HepG2 (cell line): Measurements from ENCODE around the gene VTN. TPM values are rescaled to one million over a fixed set of nuclear protein-coding genes. Genes with fewer than 3 reads are reported as not detected.

ENCODE experiments used
- ARNT2 ChIP-seq: sonication (generic); formaldehyde crosslinking; IDR thresholded peaks from 2 replicates; pipeline ENCODE4 v1.8.0; 2022; ENCODE audit warnings: mild to moderate bottlenecking, low read depth, missing genetic modification reagents, moderate library complexity
- ARNTL ChIP-seq: sonication (generic); formaldehyde crosslinking; IDR thresholded peaks from 2 replicates; pipeline ENCODE4 v1.4.0; 2020; ENCODE audit warnings: mild to moderate bottlenecking, missing genetic modification reagents
- FOSL2 ChIP-seq: sonication (generic); formaldehyde crosslinking; IDR thresholded peaks from 2 replicates; pipeline ENCODE4 v1.4.0; 2020; ENCODE audit warnings: missing genetic modification reagents
- JUND ChIP-seq: sonication (generic); formaldehyde crosslinking; IDR thresholded peaks from 2 replicates; pipeline ENCODE4 v1.8.0; 2022; ENCODE audit warnings: mild to moderate bottlenecking, missing genetic modification reagents
- MIER2 ChIP-seq: IDR thresholded peaks from 2 replicates; pipeline ENCODE4 v1.6.1; 2016; ENCODE audit warnings: missing biosample characterization, missing genetic modification reagents
- MTA1 ChIP-seq: sonication (generic); formaldehyde crosslinking; IDR thresholded peaks from 2 replicates; pipeline ENCODE4 v1.4.0; 2020; ENCODE audit warnings: missing genetic modification reagents, mild to moderate bottlenecking, borderline replicate concordance
- NR2F1 ChIP-seq, 2 experiments: fragments of 450-650 bp in 1 of 2; formaldehyde crosslinking in 1 of 2; IDR thresholded peaks; 2 replicates each; pipeline versions ENCODE4 v1.5.0 to v1.6.1; 2016 to 2020; ENCODE audit warnings: mild to moderate bottlenecking in 1 of 2, missing compliant biosample characterization in 1 of 2, missing genetic modification reagents in 1 of 2, moderate library complexity in 1 of 2
- POLR2AphosphoS2 ChIP-seq: IDR thresholded peaks from 2 replicates; pipeline ENCODE4 v1.6.1; 2011; ENCODE audit warnings: low read depth, low read length, improper control_type of control experiment
- SMC3 ChIP-seq: IDR thresholded peaks from 2 replicates; pipeline ENCODE4 v1.6.1; 2011; ENCODE audit warnings: low read length, improper control_type of control experiment
- SRSF9 ChIP-seq: fragments of 200-400 bp; formaldehyde crosslinking; IDR thresholded peaks from 2 replicates; pipeline ENCODE4 v1.6.1; 2018; ENCODE audit warnings: borderline replicate concordance, mild to moderate bottlenecking, low read depth, low read length; ENCODE audit not compliant: insufficient read depth, poor library complexity, severe bottlenecking
- TGIF2 ChIP-seq: IDR thresholded peaks from 2 replicates; pipeline ENCODE4 v1.6.1; 2016; ENCODE audit warnings: control low read depth, missing compliant biosample characterization
- TOPORS ChIP-seq: sonication (generic); formaldehyde crosslinking; IDR thresholded peaks from 2 replicates; pipeline ENCODE4 v1.8.0; 2023; ENCODE audit warnings: mild to moderate bottlenecking, missing genetic modification reagents
- WIZ ChIP-seq: sonication (generic); formaldehyde crosslinking; IDR thresholded peaks from 2 replicates; pipeline ENCODE4 v1.5.1; 2020; ENCODE audit warnings: mild to moderate bottlenecking, missing genetic modification reagents
- ZBTB8A ChIP-seq: sonication (generic); formaldehyde crosslinking; IDR thresholded peaks from 2 replicates; pipeline ENCODE4 v1.4.0; 2020; ENCODE audit warnings: mild to moderate bottlenecking, low read depth, missing genetic modification reagents, borderline replicate concordance
- ZNF121 ChIP-seq: sonication (generic); formaldehyde crosslinking; IDR thresholded peaks from 2 replicates; pipeline ENCODE4 v1.5.0; 2020; ENCODE audit warnings: mild to moderate bottlenecking, missing genetic modification reagents
- ZNF605 ChIP-seq: sonication (generic); formaldehyde crosslinking; IDR thresholded peaks from 2 replicates; pipeline ENCODE4 v1.8.0; 2022; ENCODE audit warnings: mild to moderate bottlenecking, missing genetic modification reagents
- ZNF841 ChIP-seq: sonication (generic); formaldehyde crosslinking; IDR thresholded peaks from 2 replicates; pipeline ENCODE4 v1.8.1; 2023; ENCODE audit warnings: missing genetic modification reagents, borderline replicate concordance
- ZSCAN12 ChIP-seq: sonication (generic); formaldehyde crosslinking; IDR thresholded peaks from 2 replicates; pipeline ENCODE4 v1.9.0; 2021; ENCODE audit warnings: mild to moderate bottlenecking, missing genetic modification reagents
- ZSCAN29 ChIP-seq: sonication (generic); formaldehyde crosslinking; conservative IDR thresholded peaks from 2 replicates; pipeline ENCODE4 v1.4.0; 2020; ENCODE audit warnings: mild to moderate bottlenecking, missing genetic modification reagents
- polyA plus RNA-seq, 8 experiments: library from polyadenylated mRNA; depleted of rRNA in 3 of 8; stranded (reverse) in 7 of 8; unstranded in 1 of 8; fragments of >200 nt; fragmentation: Illumina TruSeq in 4 of 8; extraction: Trizol in 4 of 8; gene quantifications; 2 replicates each; pipeline versions ENCODE4 v1.2.1 to v1.2.3, GENCODE V29; 2011 to 2016; ENCODE audit warnings: low read depth in 4 of 8, missing spikeins in 1 of 8, mixed read lengths in 1 of 8; ENCODE audit not compliant: insufficient read depth in 1 of 8
- total RNA-seq, 5 experiments: library from RNA; depleted of rRNA; stranded (reverse); fragments of >200 nt; fragmentation: Illumina TruSeq; extraction: Trizol; gene quantifications; 2 replicates each; pipeline ENCODE4 v1.2.3, GENCODE V29; 2016; ENCODE audit warnings: low read depth in 1 of 5
- TF ChIP-seq, protein P1 (sequence below): sonication (generic); formaldehyde crosslinking; IDR thresholded peaks from 2 replicates; pipeline ENCODE4 v1.5.0; 2020; ENCODE audit warnings: mild to moderate bottlenecking, missing genetic modification reagents
- TF ChIP-seq, protein P2 (sequence below): sonication (generic); formaldehyde crosslinking; IDR thresholded peaks from 2 replicates; pipeline ENCODE4 v1.4.0; 2020; ENCODE audit warnings: mild to moderate bottlenecking, low read depth, missing genetic modification reagents
- TF ChIP-seq, protein P3 (sequence below): sonication (generic); formaldehyde crosslinking; IDR thresholded peaks from 2 replicates; pipeline ENCODE4 v1.4.0; 2020; ENCODE audit warnings: missing genetic modification reagents
- TF ChIP-seq, protein P4 (sequence below): IDR thresholded peaks from 2 replicates; pipeline ENCODE4 v1.6.1; 2016; ENCODE audit warnings: missing biosample characterization, missing genetic modification reagents, low read depth

The VTN gene
- total and polyA plus RNA-seq, 2 of the 13 experiments (the other 11 are each of a cell fraction or from before 2014, with no cell fraction given) = 108 to 131 TPM

DNA sequence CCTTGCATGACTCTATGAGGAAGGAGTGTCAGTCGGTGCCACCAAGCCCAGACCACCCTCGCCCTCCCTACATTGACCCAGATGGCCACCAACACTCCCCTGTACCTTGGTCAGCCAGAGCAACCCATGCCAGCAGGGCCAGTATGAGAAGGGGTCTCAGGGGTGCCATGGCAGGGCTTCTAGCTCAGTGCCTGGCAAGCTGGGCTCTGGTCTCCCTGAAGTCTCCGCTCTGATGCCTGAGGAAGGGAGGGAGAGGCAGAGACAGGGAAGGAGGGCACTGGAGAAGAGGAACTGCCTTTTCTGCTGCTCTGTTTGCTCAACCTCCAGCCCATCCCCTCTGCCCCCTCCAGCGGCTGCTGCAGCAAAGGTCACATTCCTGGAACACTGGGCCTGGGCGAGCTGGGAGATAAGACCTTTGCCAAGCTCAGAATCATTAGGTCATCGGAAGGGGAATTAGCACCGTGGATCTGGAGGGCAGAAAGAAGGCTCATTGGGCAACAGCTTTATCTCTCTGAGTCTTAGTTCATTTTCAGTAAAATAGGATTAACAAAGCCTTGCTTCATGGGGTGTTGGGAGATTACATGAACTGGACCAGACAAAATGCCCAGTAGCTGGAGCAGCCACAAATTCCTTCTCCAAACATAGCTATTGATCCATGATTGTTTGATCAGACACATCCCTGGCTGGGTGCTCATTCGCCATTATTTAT, at the start of gene VTN (continued):
- TF ChIP-seq NR2F1 (CRISPR knock-in tag; IDR thresholded peaks at IDR 0.05) (peak; percentile 97 to 98), ZNF841 (CRISPR knock-in tag) (no peak), FOSL2 (CRISPR knock-in tag) (peak; percentile 75), MIER2 (peak; percentile 85), POLR2AphosphoS2 (no peak), MTA1 (CRISPR knock-in tag) (peak; percentile 94), TGIF2 (CRISPR knock-in tag) (peak; percentile 34; the same call in 1 of the 2 replicates), ZNF605 (CRISPR knock-in tag) (0 out of 2 replicates have a peak, but pooled peaks have one; percentile 26), JUND (CRISPR knock-in tag) (peak; percentile 55; the same call in 1 of the 2 replicates), SMC3 (peak; percentile 41), ZBTB8A (CRISPR knock-in tag) (no peak), ARNT2 (CRISPR knock-in tag) (0 out of 2 replicates have a peak, but pooled peaks have one; percentile 41), ZSCAN29 (peak; percentile 83; the same call in 1 of the 2 replicates), TOPORS (CRISPR knock-in tag) (0 out of 2 replicates have a peak, but pooled peaks have one; percentile 32), ZSCAN12 (no peak), ARNTL (0 out of 2 replicates have a peak, but pooled peaks have one; percentile 49), WIZ (CRISPR knock-in tag) (no peak), ZNF121 (CRISPR knock-in tag) (no peak), SRSF9 (no peak)
- TF ChIP-seq, protein P1, sequence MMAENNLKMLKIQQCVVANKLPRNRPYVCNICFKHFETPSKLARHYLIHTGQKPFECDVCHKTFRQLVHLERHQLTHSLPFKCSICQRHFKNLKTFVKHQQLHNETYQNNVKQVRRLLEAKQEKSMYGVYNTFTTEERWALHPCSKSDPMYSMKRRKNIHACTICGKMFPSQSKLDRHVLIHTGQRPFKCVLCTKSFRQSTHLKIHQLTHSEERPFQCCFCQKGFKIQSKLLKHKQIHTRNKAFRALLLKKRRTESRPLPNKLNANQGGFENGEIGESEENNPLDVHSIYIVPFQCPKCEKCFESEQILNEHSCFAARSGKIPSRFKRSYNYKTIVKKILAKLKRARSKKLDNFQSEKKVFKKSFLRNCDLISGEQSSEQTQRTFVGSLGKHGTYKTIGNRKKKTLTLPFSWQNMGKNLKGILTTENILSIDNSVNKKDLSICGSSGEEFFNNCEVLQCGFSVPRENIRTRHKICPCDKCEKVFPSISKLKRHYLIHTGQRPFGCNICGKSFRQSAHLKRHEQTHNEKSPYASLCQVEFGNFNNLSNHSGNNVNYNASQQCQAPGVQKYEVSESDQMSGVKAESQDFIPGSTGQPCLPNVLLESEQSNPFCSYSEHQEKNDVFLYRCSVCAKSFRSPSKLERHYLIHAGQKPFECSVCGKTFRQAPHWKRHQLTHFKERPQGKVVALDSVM (CRISPR knock-in tag) = peak; percentile 61
- TF ChIP-seq, protein P2, sequence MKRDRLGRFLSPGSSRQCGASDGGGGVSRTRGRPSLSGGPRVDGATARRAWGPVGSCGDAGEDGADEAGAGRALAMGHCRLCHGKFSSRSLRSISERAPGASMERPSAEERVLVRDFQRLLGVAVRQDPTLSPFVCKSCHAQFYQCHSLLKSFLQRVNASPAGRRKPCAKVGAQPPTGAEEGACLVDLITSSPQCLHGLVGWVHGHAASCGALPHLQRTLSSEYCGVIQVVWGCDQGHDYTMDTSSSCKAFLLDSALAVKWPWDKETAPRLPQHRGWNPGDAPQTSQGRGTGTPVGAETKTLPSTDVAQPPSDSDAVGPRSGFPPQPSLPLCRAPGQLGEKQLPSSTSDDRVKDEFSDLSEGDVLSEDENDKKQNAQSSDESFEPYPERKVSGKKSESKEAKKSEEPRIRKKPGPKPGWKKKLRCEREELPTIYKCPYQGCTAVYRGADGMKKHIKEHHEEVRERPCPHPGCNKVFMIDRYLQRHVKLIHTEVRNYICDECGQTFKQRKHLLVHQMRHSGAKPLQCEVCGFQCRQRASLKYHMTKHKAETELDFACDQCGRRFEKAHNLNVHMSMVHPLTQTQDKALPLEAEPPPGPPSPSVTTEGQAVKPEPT (CRISPR knock-in tag) = no peak
- TF ChIP-seq, protein P3, sequence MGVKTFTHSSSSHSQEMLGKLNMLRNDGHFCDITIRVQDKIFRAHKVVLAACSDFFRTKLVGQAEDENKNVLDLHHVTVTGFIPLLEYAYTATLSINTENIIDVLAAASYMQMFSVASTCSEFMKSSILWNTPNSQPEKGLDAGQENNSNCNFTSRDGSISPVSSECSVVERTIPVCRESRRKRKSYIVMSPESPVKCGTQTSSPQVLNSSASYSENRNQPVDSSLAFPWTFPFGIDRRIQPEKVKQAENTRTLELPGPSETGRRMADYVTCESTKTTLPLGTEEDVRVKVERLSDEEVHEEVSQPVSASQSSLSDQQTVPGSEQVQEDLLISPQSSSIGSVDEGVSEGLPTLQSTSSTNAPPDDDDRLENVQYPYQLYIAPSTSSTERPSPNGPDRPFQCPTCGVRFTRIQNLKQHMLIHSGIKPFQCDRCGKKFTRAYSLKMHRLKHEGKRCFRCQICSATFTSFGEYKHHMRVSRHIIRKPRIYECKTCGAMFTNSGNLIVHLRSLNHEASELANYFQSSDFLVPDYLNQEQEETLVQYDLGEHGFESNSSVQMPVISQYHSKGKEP (CRISPR knock-in tag) = peak; percentile 42; the same call in 1 of the 2 replicates
- TF ChIP-seq, protein P4, sequence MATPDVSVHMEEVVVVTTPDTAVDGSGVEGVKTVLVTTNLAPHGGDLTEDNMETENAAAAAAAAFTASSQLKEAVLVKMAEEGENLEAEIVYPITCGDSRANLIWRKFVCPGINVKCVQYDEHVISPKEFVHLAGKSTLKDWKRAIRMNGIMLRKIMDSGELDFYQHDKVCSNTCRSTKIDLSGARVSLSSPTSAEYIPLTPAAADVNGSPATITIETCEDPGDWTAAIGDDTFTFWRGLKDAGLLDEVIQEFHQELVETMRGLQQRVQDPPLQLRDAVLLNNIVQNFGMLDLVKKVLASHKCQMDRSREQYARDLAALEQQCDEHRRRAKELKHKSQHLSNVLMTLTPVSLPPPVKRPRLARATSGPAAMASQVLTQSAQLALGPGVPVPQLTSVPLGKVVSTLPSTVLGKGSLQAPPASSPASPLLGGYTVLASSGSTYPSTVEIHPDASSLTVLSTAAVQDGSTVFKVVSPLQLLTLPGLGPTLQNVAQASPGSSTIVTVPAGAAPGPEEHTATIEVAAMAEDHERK = no peak
